HG03039 (cell line): ENCODE data around the gene APEX1.
"Not testable (repeated sequence)": the region's sequence is repeated elsewhere in the genome, so short reads cannot be mapped to it uniquely, and the experiment has no call there.

Source experiments
- ATAC-seq: cut with Tn5 transposase; IDR thresholded peaks from one replicate; pipeline ENCODE4 v1.9.1; 2021; ENCODE audit warnings: mild to moderate bottlenecking, moderate library complexity; ENCODE audit not compliant: unreplicated experiment

APEX1 gene

DNA sequence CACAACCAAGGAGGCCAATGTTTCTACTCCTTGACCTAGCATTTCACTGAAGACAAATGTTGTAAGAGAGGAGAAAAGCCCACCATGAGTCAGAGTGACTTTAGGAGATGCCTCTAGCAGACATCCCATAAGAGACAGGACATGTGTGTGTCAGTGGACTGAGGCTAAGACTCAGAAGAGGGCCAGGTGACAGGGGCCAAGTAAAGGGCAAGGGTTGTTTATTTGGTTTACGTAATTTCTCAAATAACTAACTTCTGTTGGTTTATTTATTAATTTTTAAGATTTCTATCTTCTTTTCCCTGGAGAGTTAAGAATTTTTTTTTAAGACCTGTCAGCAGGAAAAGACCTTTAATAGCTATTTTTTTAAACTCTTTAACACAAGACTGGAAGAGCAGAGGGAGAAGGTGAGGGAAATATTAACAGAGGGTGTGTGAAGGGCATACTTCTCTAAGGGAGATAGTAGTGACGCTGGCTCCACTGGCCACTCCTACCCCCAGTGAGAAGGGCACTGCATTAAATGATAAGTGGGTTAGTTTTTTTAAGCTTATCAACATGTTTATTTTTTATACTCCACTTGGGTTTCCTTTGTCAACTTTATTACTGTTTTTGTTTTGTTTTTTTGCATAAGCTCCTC is 17.6 kb downstream of the APEX1 start:
- ATAC-seq, result no peak

DNA sequence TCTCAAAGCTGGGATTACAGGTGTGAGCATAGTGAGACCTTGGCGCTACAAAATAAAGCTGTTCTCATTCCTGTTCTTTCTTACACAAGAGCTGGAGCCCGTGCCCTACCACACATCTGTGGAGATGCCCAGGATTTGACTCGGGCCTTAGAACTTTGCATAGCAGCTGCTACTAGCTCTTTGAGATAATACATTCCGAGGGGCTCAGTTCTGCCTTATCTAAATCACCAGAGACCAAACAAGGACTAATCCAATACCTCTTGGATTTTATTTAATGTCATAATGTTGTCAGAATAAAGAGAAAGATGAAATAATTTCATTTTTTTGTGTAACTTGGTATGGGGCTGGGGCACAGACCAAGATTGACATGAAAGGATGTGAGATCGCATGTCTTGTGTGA is 21.8 kb downstream of the APEX1 start:
- ATAC-seq, result no peak

DNA sequence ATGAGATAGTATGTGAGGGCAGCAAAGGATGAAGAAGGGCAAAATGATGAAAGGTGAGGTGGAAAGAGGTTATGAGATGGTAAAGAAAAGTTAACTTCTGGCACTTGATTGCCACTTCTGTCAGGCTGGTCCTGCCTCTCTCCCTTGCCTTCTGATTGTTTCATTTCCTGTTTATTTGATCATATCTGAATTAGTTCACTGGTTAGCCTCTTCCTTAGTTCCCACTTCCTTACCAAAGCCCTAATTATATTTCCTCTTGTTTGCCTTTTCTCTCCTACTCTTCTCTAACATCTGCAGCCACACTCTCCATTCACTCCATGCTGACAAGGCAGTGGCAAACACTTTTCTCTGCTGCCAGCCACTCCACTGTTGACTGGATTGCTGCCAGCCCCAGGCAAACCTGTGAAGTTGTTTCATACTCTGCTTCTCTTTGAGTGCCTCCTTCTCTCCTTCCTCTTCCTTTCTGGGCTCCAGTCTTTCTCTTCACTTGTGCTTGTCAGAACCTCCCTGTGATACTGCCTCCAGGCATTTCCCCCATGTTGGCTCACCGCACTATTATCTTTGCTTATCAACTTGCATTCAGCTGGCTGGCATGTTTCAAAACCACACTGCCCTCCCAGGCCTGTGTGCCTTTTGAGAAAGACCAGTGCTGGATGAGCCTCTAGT is 22.3 kb downstream of the APEX1 start:
- ATAC-seq, result no peak

DNA sequence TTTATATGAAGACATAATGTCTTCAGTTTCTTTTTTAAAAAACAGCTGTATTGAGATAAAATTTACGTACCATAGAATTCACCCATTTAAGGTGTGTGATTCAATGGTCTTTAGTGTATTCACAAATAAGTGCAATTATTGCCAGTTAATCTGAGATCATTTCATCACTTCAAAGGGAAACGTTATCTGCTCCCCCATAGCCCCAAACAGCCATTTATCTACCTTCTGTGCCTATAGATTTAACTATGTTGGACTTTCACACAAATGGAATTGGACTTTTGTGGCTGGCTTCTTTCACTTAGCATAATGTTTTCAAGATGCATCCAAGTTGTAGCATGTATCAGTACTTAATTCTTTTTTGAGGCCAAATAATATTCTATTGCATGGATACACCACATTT is 23.9 kb downstream of the APEX1 start:
- no peak for ATAC-seq

DNA sequence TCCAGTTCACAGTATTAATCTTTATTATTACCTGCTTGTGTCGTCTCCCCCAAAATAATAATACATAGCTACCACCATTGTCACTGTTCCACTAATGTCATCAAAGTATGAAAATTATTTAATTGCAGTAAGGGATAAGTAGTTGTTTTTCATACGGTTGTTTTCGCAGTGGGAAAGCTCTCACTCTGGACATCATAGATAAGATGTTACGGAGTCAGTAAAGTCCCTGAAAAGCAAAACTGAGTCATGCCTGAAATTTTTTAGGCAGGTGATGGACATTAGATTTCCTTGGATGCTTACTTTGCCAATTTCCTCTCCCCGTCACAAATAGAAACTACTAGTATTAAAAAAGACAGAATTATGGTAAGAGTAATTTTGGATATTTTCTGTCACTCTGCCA is 27.4 kb downstream of the APEX1 start:
- ATAC-seq, result no peak

DNA sequence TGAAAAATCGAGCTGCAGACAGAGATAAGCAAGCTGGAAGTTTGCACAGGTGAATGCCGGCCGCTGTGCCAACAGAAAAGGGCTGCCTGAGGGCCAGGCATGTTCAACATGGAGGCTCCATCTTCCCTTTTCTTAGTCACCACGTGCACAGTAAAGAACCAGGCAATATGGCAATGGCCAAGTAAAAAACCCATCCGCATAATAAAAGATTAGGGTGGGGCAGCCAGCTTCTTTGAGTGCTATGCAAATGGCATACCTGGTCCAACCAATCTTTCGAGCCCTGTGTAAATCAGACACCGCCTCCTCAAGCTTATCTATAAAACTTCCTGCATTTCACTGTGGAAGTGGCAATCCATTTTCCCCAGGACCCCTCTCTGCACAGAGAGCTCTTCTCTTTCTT is 30.9 kb downstream of the APEX1 start:
- ATAC-seq, result no peak

GRCh38 chr14:20486684-20487395 is 31.8 kb downstream of the APEX1 start:
- ATAC-seq, result no peak

- ATAC-seq, result no peak
Measured at GRCh38 chr14:20487396-20487725, 32.3 kb downstream of the APEX1 start.

- ATAC-seq, result no peak
Measured at GRCh38 chr14:20489093-20489994, 34.3 kb downstream of the APEX1 start.

- no peak for ATAC-seq
Measured at GRCh38 chr14:20490563-20490962, 35.5 kb downstream of the APEX1 start.

DNA sequence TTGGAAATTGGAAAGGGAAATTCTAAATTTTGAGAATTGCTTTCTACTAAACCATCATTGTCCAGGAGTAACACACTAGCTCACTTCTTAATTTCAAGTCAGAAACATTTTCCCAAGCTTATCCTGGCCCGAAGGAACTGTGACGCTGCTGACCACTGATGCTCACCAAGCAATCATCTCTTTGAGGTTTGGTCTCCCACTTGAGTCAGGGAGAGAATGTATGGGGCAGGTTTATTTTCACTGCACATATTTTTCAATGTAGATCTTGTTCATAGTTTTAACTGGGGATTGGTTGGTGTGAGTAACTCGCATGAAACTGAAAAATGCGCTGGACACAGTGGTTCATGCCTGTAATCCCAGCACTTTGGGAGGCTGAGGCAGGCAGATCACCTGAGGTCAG is 37.5 kb downstream of the APEX1 start:
- ATAC-seq, result no peak

DNA sequence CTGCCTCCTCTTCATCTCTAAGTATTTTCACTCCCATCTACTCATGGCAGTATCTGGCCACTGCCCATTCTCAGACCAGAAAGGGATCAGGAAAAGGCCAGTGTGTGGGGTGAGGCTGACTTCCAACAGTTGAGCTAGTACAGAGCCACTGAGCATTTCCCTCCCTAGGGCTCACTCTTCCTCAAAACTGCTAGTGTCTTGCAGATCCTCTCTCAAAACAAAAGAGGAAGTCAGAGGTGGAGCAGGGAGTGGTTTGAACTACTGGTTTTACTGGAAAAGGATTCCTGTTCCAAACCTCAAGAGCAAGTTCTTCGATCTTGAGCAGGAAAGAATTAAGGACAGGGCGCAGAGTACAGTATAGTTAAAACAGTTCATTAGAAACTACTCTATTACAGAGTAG is 38.6 kb downstream of the APEX1 start:
- no peak for ATAC-seq

- ATAC-seq, result no peak
Measured at GRCh38 chr14:20494935-20495766, 40.1 kb downstream of the APEX1 start.

DNA sequence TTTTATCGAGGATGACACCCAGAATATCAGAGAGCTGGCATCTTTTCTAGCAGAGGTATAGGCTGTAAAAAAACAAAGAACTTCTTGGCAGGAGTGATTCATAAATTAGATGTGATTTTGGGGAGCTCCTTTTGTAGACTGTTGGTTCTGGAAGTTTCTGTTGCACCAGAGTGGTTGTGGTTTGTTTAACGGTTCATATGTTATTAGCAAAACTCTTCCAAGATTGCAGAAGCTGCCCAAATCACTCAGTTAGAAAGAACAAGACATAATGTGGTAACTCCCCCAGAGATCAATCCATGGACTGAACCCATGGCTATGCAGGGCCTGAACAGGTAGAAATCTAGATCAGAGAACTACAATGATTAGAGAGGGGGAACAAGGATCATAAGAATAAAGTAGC is 43.6 kb downstream of the APEX1 start:
- ATAC-seq, result no peak

DNA sequence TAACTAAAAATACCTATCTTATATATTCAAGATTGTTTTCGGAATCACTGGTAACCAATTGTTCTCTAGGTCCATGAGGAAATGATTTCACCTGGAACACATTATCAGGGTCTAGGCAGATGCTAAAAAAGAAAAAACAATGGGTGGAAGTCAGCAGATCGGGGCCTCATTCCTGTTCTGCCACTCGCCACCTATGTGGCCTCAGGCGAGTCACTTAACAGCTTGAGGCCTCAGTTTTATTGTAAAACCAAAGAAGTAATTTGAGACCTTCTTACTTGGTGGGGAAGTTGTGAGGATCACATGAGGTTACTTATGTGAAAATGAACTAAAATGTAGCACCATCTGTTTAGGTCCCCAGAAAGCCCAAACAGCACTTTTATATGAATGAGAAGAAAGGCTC is 44.1 kb downstream of the APEX1 start:
- no peak for ATAC-seq

DNA sequence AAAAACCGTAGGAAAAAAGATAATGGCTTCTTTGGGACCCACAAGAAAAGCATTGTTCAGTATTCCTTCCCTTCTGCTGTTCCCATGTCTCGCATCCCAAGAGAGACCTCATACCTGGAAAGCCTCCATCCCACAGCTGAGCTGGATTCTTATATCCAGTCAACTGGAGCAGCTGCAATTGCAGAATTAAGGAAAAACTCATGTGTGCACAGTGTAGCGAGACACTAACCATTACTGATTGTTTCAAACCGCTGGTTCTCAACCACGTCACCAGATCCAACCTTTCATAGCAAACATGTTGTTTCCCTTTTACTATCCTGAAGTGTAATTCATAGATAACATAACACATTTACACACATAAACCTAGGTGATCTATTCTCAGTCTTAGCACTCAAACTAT is 44.9 kb downstream of the APEX1 start:
- no peak for ATAC-seq

DNA sequence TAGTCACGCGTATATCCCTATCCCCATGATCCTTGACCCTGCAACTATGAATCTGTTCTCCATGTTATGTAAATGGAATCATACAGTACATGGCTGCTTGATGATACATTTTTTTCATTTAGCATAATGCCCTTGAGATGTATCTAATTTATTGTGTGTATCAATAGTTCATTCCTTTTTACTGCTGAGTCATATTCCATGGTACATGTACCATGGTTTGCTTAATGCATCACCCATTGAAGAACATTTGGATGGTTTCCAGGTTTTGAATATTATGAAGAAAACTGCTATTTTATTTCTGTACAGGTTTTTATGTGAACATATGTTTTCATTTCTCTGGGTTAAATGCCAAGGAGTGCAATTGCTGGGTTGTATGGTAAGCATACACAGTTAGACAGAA is 46.3 kb downstream of the APEX1 start:
- ATAC-seq, result no peak

DNA sequence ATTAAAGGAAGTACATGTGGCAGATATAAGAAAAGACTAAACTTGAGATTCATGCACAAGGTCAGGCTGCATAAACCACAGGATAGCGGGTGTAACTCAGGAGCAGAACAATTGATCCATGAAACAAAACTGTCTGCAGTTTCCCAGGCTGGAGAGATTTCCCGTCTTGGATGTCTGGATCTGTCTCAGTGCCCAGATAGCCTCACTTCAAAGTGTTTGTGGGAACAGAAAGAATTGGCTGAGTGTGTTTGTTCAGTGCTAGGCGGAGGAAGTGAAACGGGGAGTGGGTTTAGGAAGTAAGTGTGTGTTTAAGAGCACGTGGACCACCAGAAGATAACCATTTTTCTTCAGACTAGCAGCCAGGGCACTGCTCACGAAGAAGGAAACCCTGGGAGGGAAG is 48.9 kb downstream of the APEX1 start:
- ATAC-seq, result no peak

- ATAC-seq, result not testable (repeated sequence)
Measured at GRCh38 chr14:20506276-20506675, 51.2 kb downstream of the APEX1 start.

- ATAC-seq, result not testable (repeated sequence)
Measured at GRCh38 chr14:20506752-20507151, 51.7 kb downstream of the APEX1 start.
